ENCODE data around the gene ASB1. TPM values are rescaled to one million over a fixed set of nuclear protein-coding genes. Genes with fewer than 3 reads are reported as not detected.

The ASB1 gene
- total and polyA plus RNA-seq, 2 donors = 17.1 to 24.7 TPM

- H3K4me1 ChIP-seq (ENCODE audit: insufficient read depth) = peaks cover 2% of the 10 kb centered on the region
- no peak for DNase-seq (ENCODE audit: extremely low spot score)
- H3K36me3 ChIP-seq (ENCODE audit: insufficient read depth) = no peaks in the 10 kb centered on the region
- WGBS = 88% methylated on average over 9 of the region's 9 CpGs
- no peak overlapping the region for H3K4me3 ChIP-seq (ENCODE audit: low read depth, low read length)
- no peak overlapping the region for H3K27ac ChIP-seq (ENCODE audit: low read depth)
Observed at GRCh38 chr2:238423561-238424312, 3.0 kb upstream of the ASB1 start.

GRCh38 chr2:238424313-238424700, 2.4 kb upstream of the ASB1 start:
- no peak for DNase-seq (ENCODE audit: extremely low spot score)
- 81% methylated on average over 3 of the region's 3 CpGs for WGBS
- Histone ChIP-seq H3K36me3 (ENCODE audit: insufficient read depth) (no peaks in the 10 kb centered on the region), H3K4me3 (ENCODE audit: low read depth, low read length) (no peak overlapping the region), H3K27ac (ENCODE audit: low read depth) (no peak overlapping the region), H3K4me1 (ENCODE audit: insufficient read depth) (peaks cover 2% of the 10 kb centered on the region)

DNA sequence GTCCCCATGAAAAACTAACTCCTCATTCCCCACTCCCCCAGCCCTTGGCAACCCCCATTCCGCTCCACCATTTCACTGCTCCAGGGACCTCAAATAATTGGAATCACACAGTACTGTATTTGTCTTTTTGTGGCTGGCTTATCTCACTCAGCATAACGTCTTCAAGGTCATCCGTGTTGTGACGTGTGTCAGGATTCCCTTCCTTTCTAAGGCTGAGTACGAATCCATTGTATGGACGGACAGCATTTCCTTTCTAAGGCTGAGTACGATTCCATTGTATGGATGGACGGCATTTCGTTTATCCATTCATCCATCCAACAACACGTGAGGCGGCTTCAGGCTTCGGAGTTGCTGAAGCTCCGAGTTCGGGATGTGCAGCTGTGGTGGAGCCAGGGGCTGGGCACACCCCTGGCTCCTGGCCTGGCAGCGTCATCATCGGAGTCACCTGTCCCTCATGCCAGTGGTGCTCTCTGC, 1.2 kb upstream of the ASB1 start:
- WGBS = 72% methylated on average over 16 of the region's 16 CpGs
- H3K4me1 ChIP-seq (ENCODE audit: insufficient read depth) = peaks cover 2% of the 10 kb centered on the region
- DNase-seq (ENCODE audit: extremely low spot score) = no peak
- H3K27ac ChIP-seq (ENCODE audit: low read depth) = no peak overlapping the region
- H3K36me3 ChIP-seq (ENCODE audit: insufficient read depth) = no peaks in the 10 kb centered on the region
- H3K4me3 ChIP-seq (ENCODE audit: low read depth, low read length) = no peak overlapping the region

DNA sequence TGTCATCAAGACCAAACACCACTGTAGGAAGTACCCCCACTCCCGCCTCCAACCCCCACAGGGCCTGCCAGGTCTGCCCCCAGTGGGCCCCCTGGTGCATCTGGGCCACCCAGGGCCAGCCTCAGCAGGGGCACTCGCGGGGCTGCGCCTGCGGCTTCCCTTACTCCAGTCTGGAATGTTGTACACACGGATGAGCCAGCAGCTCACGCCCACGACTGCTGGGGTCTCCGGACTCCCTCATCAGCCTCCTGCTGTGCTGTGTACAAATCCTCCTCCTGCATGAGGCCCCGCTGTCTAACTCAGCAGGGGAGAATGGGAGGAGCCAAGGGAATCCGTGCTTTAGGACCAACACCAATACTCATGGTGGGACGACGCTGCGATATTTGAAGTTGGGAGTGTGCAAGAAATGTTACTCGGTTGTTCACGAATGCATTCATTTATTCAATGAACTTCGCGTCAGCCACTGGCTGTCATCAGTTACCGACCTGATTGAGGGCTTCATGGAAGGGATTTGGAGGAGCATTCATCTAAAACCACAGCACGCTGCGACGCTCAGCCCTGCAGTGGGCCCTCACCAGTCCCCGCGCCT, 654 bp upstream of the ASB1 start:
- DNase-seq (ENCODE audit: extremely low spot score) = no peak
- 3% methylated on average over 24 of the region's 24 CpGs for WGBS

GRCh38 chr2:238427435-238428162, 872 bp downstream of the ASB1 start:
- Histone ChIP-seq H3K36me3 (ENCODE audit: insufficient read depth) (no peaks in the 10 kb centered on the region), H3K4me1 (ENCODE audit: insufficient read depth) (peaks cover 2% of the 10 kb centered on the region), H3K4me3 (ENCODE audit: low read depth, low read length) (peak overlapping the region; percentile 93), H3K27ac (ENCODE audit: low read depth) (peak overlapping the region; percentile 79)
- 7% methylated on average over 20 of the region's 20 CpGs for WGBS
- no peak for DNase-seq (ENCODE audit: extremely low spot score)

More for the DNA sequence above, 654 bp upstream of the ASB1 start:
- H3K4me3 ChIP-seq (ENCODE audit: low read depth, low read length) = peak overlapping the region; percentile 93
- peaks cover 2% of the 10 kb centered on the region for H3K4me1 ChIP-seq (ENCODE audit: insufficient read depth)
- H3K27ac ChIP-seq (ENCODE audit: low read depth) = peak overlapping the region; percentile 79
- no peaks in the 10 kb centered on the region for H3K36me3 ChIP-seq (ENCODE audit: insufficient read depth)

DNA sequence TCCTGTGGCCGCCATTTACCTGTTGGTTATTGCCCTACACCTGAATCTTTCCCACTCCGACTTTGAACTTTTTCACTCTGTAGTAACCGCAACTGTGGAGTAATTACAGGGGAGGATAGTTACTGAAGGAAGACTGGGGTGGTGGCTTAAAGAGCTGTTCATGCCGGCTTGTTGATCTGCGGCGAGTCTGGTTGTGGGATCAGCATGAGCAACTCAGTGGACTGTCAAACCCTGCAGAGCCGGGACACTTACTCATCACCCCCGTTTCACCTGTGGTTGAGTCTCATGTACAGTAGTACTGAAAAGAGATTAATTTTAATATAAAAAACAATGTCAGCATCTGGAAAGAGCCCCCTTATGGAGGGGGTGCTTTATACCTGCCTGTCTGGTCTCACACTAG, 2.1 kb downstream of the ASB1 start:
- Histone ChIP-seq H3K27ac (ENCODE audit: low read depth) (no peak overlapping the region), H3K36me3 (ENCODE audit: insufficient read depth) (no peaks in the 10 kb centered on the region), H3K4me1 (ENCODE audit: insufficient read depth) (peaks cover 2% of the 10 kb centered on the region), H3K4me3 (ENCODE audit: low read depth, low read length) (no peak overlapping the region)
- 96% methylated on average over 8 of the region's 8 CpGs for WGBS
- DNase-seq (ENCODE audit: extremely low spot score) = no peak

DNA sequence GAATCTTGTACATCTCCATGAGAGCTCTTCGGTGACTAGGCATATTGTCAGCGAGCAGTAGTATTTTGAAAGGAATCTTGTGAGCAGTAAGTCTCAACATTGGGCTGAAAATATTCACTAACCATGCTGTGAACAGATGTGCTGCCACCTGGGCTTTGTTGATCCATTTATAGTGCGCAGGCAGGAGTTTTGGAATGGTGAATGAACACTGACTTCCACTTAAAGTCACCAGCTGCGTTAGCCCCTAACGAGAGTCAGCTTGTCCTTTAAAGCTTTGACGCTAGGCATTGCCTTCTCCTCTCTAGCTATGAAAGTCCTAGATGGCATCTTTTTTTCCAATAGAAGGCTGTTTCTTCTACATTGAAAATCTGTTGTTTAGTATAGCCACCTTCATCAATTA, 4.1 kb downstream of the ASB1 start:
- no peak for DNase-seq (ENCODE audit: extremely low spot score)
- H3K36me3 ChIP-seq (ENCODE audit: insufficient read depth) = peaks cover 2% of the 10 kb centered on the region
- WGBS = 99% methylated on average over 6 of the region's 6 CpGs
- no peak overlapping the region for H3K27ac ChIP-seq (ENCODE audit: low read depth)
- no peak overlapping the region for H3K4me3 ChIP-seq (ENCODE audit: low read depth, low read length)
- peaks cover 2% of the 10 kb centered on the region for H3K4me1 ChIP-seq (ENCODE audit: insufficient read depth)

DNA sequence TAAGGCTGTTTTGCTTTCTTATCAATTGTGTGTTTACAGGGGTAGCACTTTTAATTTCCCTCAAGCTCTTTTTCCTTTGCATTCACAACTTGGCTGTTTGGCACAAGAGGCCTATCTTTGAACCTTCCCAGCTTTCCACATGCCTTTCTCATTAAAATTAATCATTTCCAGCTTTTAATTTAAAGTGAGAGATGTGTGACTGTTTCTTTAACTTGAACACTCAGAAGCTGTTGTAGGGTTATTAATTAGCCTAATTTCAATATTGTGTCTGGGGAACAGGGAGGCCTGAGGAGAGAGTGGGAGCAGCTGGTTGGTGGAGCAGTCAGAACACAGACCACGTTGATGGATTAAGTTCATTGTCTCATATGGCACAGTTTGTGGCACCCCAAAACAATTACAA, 4.7 kb downstream of the ASB1 start:
- H3K36me3 ChIP-seq (ENCODE audit: insufficient read depth) = peaks cover 3% of the 10 kb centered on the region
- WGBS = 74% methylated on average over 1 of the region's 1 CpG
- DNase-seq (ENCODE audit: extremely low spot score) = no peak
- no peaks in the 10 kb centered on the region for H3K4me1 ChIP-seq (ENCODE audit: insufficient read depth)
- H3K4me3 ChIP-seq (ENCODE audit: low read depth, low read length) = no peak overlapping the region
- no peak overlapping the region for H3K27ac ChIP-seq (ENCODE audit: low read depth)

- peaks cover 3% of the 10 kb centered on the region for H3K36me3 ChIP-seq (ENCODE audit: insufficient read depth)
- no peak overlapping the region for H3K4me3 ChIP-seq (ENCODE audit: low read depth, low read length)
- 92% methylated on average over 14 of the region's 14 CpGs for WGBS
- DNase-seq (ENCODE audit: extremely low spot score) = no peak
- no peak overlapping the region for H3K27ac ChIP-seq (ENCODE audit: low read depth)
- H3K4me1 ChIP-seq (ENCODE audit: insufficient read depth) = no peaks in the 10 kb centered on the region
Observed at GRCh38 chr2:238433300-238433915, 6.7 kb downstream of the ASB1 start.

GRCh38 chr2:238433941-238434845, 7.5 kb downstream of the ASB1 start:
- DNase-seq (ENCODE audit: extremely low spot score) = no peak
- Histone ChIP-seq H3K36me3 (ENCODE audit: insufficient read depth) (peaks cover 3% of the 10 kb centered on the region), H3K4me3 (ENCODE audit: low read depth, low read length) (no peak overlapping the region), H3K4me1 (ENCODE audit: insufficient read depth) (no peaks in the 10 kb centered on the region), H3K27ac (ENCODE audit: low read depth) (no peak overlapping the region)
- 93% methylated on average over 13 of the region's 13 CpGs for WGBS

DNA sequence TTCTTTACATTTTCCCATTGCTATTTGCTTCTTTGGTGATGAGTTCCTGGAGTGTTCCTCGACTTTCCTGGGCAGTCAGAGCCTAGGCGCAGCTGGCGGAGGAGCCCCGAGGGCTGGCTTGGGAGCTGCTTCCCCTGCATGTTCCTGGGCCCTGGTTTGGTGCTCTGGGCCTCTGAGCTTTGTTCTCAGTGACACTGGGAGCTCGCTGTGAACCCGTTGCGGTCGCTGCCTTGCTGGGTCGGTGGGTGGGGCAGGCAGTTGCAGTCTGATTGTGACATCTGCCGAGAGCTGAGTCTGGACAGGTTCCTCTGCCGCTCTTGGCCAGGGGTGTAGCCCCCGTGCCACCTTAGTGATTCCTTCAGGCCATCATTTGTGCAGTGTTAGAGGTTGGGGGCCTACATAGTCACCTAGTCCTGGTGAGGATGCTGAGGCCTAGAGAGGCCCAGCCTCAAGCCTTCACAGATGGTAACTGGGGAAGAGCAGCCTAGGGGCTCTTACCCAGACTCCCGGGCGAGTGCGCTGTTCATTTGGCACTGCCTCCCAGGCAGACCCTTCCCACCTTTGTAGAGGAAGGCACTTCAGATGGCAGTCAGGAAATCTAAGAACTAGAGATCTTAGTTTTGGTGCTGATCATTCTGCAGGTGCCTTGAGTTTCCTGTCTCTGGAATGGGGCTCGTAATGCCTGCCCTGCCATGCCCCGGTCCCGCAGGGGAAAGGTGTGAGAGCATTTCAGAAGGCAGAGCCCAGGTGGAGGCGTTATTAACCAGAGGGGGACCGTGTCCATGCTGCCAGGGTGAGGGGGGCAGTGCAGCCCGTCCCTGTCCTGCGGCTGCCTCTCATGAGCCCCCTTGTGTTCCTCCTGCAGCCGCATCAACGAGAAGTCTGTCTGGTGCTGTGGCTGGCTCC, 8.4 kb downstream of the ASB1 start:
- Histone ChIP-seq H3K36me3 (ENCODE audit: insufficient read depth) (peaks cover 3% of the 10 kb centered on the region), H3K4me3 (ENCODE audit: low read depth, low read length) (no peak overlapping the region), H3K27ac (ENCODE audit: low read depth) (no peak overlapping the region), H3K4me1 (ENCODE audit: insufficient read depth) (no peaks in the 10 kb centered on the region)
- no peak for DNase-seq (ENCODE audit: extremely low spot score)
- WGBS = 92% methylated on average over 24 of the region's 24 CpGs

- H3K4me3 ChIP-seq (ENCODE audit: low read depth, low read length) = no peak overlapping the region
- no peak for DNase-seq (ENCODE audit: extremely low spot score)
- WGBS = 93% methylated on average over 20 of the region's 20 CpGs
- peaks cover 3% of the 10 kb centered on the region for H3K36me3 ChIP-seq (ENCODE audit: insufficient read depth)
- no peak overlapping the region for H3K27ac ChIP-seq (ENCODE audit: low read depth)
- no peaks in the 10 kb centered on the region for H3K4me1 ChIP-seq (ENCODE audit: insufficient read depth)
Observed at GRCh38 chr2:238435752-238436096, 9.0 kb downstream of the ASB1 start.

All from urinary bladder (tissue), 4 donors.